ENCODE data around the gene FUS.

FUS gene

DNA sequence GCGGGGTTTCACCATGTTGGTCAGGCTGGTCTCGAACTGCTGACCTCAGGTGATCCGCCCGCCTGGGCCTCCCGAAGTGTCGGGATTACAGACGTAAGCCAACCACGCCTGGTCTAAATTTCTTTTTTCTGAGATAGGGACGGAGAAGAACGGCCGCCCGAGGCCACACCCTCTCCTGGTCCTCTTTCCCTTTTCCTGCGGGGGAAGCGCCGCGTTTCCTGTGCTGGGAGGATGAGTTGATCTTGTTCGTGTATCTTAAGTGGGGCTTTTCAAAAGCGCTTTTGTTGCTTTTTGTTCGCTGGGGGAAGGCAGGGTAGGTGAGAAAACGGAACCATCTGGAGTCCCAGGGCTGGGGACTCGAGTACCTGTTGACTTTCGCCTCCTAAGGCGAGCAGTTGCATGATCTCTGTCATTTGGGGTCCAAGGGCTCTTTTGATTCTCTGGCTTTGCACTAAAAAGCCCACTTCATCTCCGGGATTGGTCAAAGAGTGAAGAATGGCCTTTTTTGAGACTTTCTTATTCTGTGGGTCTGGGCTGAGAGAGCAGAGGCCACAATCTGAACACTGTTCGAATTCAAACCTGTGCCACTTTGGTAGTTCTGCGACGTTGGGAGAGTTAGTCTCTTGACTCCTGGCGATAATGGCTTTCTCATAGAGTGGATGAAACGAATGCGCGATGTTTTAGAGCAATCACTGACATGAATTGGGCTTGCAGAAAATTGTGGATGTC lies 1.3 kb downstream of the FUS start:
- TF ChIP-seq ZNF23 (tag by site-specific recombination; IDR thresholded peaks at IDR 0.05; ENCODE audit: borderline replicate concordance) (no peak), ZNF112 (tag by site-specific recombination; IDR thresholded peaks at IDR 0.05) (no peak), ZNF426 (tag by site-specific recombination; IDR thresholded peaks at IDR 0.05) (no peak), ZNF133 (tag by site-specific recombination; IDR thresholded peaks at IDR 0.05) (no peak), ZNF274 (IDR thresholded peaks at IDR 0.05; ENCODE audit: low read length) (no peak), ZNF274 (tag by site-specific recombination; IDR thresholded peaks at IDR 0.05; ENCODE audit: borderline replicate concordance) (no peak), HOXD13 (CRISPR knock-in tag; IDR thresholded peaks at IDR 0.05; ENCODE audit: borderline replicate concordance) (no peak), ZNF664 (tag by site-specific recombination; IDR thresholded peaks at IDR 0.05) (peak; percentile 62; the same call in 1 of the 2 replicates), SCRT2 (tag by site-specific recombination; IDR thresholded peaks at IDR 0.05) (peak; percentile 95), ZNF148 (tag by site-specific recombination; IDR thresholded peaks at IDR 0.05; ENCODE audit: borderline replicate concordance) (no peak), ZNF600 (tag by site-specific recombination; IDR thresholded peaks at IDR 0.05) (no peak), ZNF335 (tag by site-specific recombination; conservative IDR thresholded peaks at IDR 0.05) (peak; percentile 4; the same call in 1 of the 2 replicates), ZBTB10 (tag by site-specific recombination; IDR thresholded peaks at IDR 0.05) (no peak), ZNF114 (tag by site-specific recombination; IDR thresholded peaks at IDR 0.05) (no peak), ZNF561 (tag by site-specific recombination; IDR thresholded peaks at IDR 0.05; ENCODE audit: borderline replicate concordance) (peak; percentile 0; the same call in 1 of the 2 replicates), SCRT1 (tag by site-specific recombination; IDR thresholded peaks at IDR 0.05; ENCODE audit: borderline replicate concordance) (peak; percentile 74; the same call in 1 of the 2 replicates), HOXC10 (CRISPR knock-in tag; IDR thresholded peaks at IDR 0.05) (no peak), KLF7 (tag by site-specific recombination; IDR thresholded peaks at IDR 0.05; ENCODE audit: borderline replicate concordance) (0 out of 2 replicates have a peak, but pooled peaks have one; percentile 22), ZNF155 (tag by site-specific recombination; IDR thresholded peaks at IDR 0.05) (no peak)
- Histone ChIP-seq H3K4me3 (ENCODE audit: low read depth, low read length) (peak overlapping the region; percentile 72), H3K27ac (ENCODE audit: extremely low read depth, low read depth, low read length) (peak overlapping the region; percentile 91; the same call in 1 of the 2 replicates), H3K9me3 (ENCODE audit: control insufficient read depth, insufficient read depth, low read depth, low read length) (no peaks in the 10 kb centered on the region), H3K36me3 (ENCODE audit: control insufficient read depth in 2 of 2, insufficient read depth in 1 of 2, low read length in 2 of 2) (peaks cover 33 to 55% of the 10 kb centered on the region in 2 experiments), H3K4me1 (ENCODE audit: control insufficient read depth, insufficient read depth, low read length) (no peaks in the 10 kb centered on the region)
- POLR2A ChIA-PET: interaction anchor here (0.5 to 4.8 kb wide), 32 partner anchors 9 to 692 kb away, joined by 3 to 107 read pairs (median 6); partner anchors contain the start of genes KAT8, PYDC1, STX4 and VKORC1
- CTCF ChIA-PET: interaction anchor here (0.7 kb wide), 1 partner anchor 9 kb away, joined by 3 read pairs; no protein-coding TSS in a partner anchor

DNA sequence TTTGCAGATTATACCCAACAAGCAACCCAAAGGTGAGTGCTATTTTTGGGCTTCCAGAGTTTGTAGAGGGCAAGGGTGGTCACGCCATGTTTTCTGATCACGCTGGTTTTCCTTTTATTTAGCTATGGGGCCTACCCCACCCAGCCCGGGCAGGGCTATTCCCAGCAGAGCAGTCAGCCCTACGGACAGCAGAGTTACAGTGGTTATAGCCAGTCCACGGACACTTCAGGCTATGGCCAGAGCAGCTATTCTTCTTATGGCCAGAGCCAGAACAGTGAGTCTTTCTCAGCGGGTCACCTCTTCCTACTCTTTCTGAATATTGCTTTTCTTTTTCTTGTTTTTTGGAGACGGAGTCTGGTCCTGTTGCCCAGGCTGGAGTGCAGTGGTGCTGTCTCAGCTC lies 2.5 kb downstream of the FUS start:
- ChIA-PET CTCF (interaction anchor here (0.7 to 1.3 kb wide), 2 partner anchors 8 to 39 kb away, joined by 3 read pairs; no protein-coding TSS in a partner anchor), POLR2A (interaction anchor here (1.1 to 2.3 kb wide), 3 partner anchors 15 to 65 kb away, joined by 3 to 7 read pairs (median 5); partner anchors contain the start of gene KAT8)
- peak overlapping the region; percentile 72 for H3K4me3 ChIP-seq (ENCODE audit: low read depth, low read length)
- TF ChIP-seq ZNF658 (tag by site-specific recombination; IDR thresholded peaks at IDR 0.05) (no peak), ZNF600 (tag by site-specific recombination; IDR thresholded peaks at IDR 0.05) (peak; percentile 69; the same call in 1 of the 2 replicates)
- H3K9me3 ChIP-seq (ENCODE audit: control insufficient read depth, insufficient read depth, low read depth, low read length): no peaks in the 10 kb centered on the region
- peaks cover 42 to 66% of the 10 kb centered on the region in 2 experiments for H3K36me3 ChIP-seq (ENCODE audit: control insufficient read depth in 2 of 2, insufficient read depth in 1 of 2, low read length in 2 of 2)
- H3K4me1 ChIP-seq (ENCODE audit: control insufficient read depth, insufficient read depth, low read length): no peaks in the 10 kb centered on the region
- H3K27ac ChIP-seq (ENCODE audit: extremely low read depth, low read depth, low read length): no peak overlapping the region

All from HEK293 (cell line).